Cardiac septum (tissue), 1 donor: Measurements from ENCODE around the gene TM4SF20. TPM values are rescaled to one million over a fixed set of nuclear protein-coding genes. Genes with fewer than 3 reads are reported as not detected.

Experiments used
- DNase-seq: peaks from one replicate; pipeline ENCODE4 v3.0.0-alpha.2; 2020; ENCODE audit warnings: low spot score
- intact Hi-C: fragments of 100-400 bp; cut with DNase I; formaldehyde crosslinking; loops from one replicate; pipeline ENCODE4 v1.14.0; 2022
- long read RNA-seq: library from polyadenylated mRNA; unstranded; transcript quantifications from one replicate; pipeline ENCODE4 v2.0.0, GENCODE V29; 2021
- total RNA-seq: library from RNA; stranded (reverse); fragmentation: NEBNext Ultra II Directional; extraction: Animal tissue kit (Norgen Biotek cat#: 25700); gene quantifications from one replicate; pipeline ENCODE4 v1.2.1, GENCODE V29; 2021
- donor health status: DM: no; HTN: no; CAD: no.

Gene TM4SF20
- not detected for total RNA-seq
- long read RNA-seq, result 0 reads

GRCh38 chr2:227379095-227379494 lies at the start of gene TM4SF20:
Gene TM4SF20 (minus strand): TSS chr2:227379306. CDS start chr2:227379268, 38 bp downstream.
- no peak for DNase-seq
- intact Hi-C loops, result no loop called here

GRCh38 chr2:227428731-227429285 lies 49.7 kb upstream of the TM4SF20 start:
- no peak for DNase-seq
- intact Hi-C loops, result no loop called here

- intact Hi-C loops, result no loop called here
- no peak for DNase-seq
Measured at GRCh38 chr2:227423656-227424499, 44.8 kb upstream of the TM4SF20 start.

- DNase-seq, result no peak
Measured at GRCh38 chr2:227420087-227421052, 41.3 kb upstream of the TM4SF20 start.

GRCh38 chr2:227416701-227417100 lies 37.6 kb upstream of the TM4SF20 start:
- intact Hi-C loops, result no loop called here
- DNase-seq, result no peak

More at GRCh38 chr2:227420087-227421052, 41.3 kb upstream of the TM4SF20 start:
- intact Hi-C loops, result no loop called here

GRCh38 chr2:227415538-227416424 lies 36.7 kb upstream of the TM4SF20 start:
- intact Hi-C loops, result no loop called here
- no peak for DNase-seq

GRCh38 chr2:227414846-227415245 lies 35.7 kb upstream of the TM4SF20 start:
- no peak for DNase-seq
- intact Hi-C loops, result no loop called here

GRCh38 chr2:227413371-227413770 lies 34.3 kb upstream of the TM4SF20 start:
- no peak for DNase-seq
- intact Hi-C loops, result no loop called here

- no peak for DNase-seq
- intact Hi-C loops, result no loop called here
Measured at GRCh38 chr2:227412877-227413276, 33.8 kb upstream of the TM4SF20 start.

- DNase-seq, result no peak
- intact Hi-C loops, result no loop called here
Measured at GRCh38 chr2:227411990-227412350, 32.9 kb upstream of the TM4SF20 start.

GRCh38 chr2:227411320-227411989 lies 32.3 kb upstream of the TM4SF20 start:
- DNase-seq, result no peak
- intact Hi-C loops, result no loop called here

GRCh38 chr2:227410191-227410590 lies 31.1 kb upstream of the TM4SF20 start:
- intact Hi-C loops, result no loop called here
- DNase-seq, result no peak

GRCh38 chr2:227407591-227408151 lies 28.6 kb upstream of the TM4SF20 start:
- intact Hi-C loops, result loop anchor here (5.0 to 10.0 kb wide), 4 partner anchors 65 to 457 kb away; partner anchors contain the start of gene AGFG1
- peak; percentile 86 for DNase-seq

GRCh38 chr2:227406177-227407031 lies 27.3 kb upstream of the TM4SF20 start:
- DNase-seq, result no peak
- intact Hi-C loops, result loop anchor here (1.0 to 10.0 kb wide), 5 partner anchors 66 to 458 kb away; partner anchors contain the start of gene AGFG1

- no peak for DNase-seq
- intact Hi-C loops, result loop anchor here (5.0 to 10.0 kb wide), 4 partner anchors 68 to 460 kb away; partner anchors contain the start of gene AGFG1
Measured at GRCh38 chr2:227404585-227405271, 25.6 kb upstream of the TM4SF20 start.

GRCh38 chr2:227402959-227403358 lies 23.9 kb upstream of the TM4SF20 start:
- DNase-seq, result no peak
- intact Hi-C loops, result loop anchor here (10.0 kb wide), 2 partner anchors 172 to 462 kb away; no protein-coding TSS in a partner anchor
